Measurements from ENCODE around the gene FAM161B.

FAM161B gene

DNA sequence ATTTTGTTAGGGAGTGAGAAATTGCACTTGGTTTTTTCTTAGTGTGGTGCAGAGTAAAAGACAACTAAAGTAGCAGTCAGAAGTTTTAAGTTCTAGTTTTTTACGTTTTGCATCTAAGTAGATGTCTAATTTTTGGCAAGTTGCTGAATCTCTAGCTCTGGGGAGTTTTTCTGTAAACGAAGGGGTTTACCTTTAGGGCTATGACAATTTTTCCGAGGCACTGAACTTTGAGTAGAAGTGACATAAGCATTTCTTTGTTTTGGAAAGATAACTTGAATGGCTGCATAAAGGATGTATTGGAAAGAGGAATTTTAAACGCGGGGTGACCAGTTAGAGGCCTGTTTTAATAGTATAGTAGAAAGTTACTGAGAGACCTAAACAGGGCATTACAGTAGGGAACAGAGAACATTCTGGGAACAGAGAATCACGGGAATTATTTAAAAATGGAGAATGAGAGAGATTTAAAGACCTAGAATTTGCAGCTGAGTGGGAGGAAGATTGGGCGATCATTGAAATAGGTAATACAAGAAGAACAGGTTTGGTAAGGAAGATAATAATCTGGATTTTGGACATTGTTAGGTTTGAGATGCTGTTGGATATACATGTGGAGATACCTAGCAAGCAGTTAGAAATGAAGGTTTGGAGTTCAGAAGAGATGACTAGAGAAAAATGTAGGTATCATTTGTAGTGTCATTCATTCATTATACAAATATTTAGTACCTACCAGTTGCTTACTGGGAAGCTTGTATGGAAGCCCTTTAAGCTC lies 62.0 kb downstream of the FAM161B start:
- no peak for DNase-seq (ENCODE audit: low spot score)
- TF ChIP-seq, protein P1, sequence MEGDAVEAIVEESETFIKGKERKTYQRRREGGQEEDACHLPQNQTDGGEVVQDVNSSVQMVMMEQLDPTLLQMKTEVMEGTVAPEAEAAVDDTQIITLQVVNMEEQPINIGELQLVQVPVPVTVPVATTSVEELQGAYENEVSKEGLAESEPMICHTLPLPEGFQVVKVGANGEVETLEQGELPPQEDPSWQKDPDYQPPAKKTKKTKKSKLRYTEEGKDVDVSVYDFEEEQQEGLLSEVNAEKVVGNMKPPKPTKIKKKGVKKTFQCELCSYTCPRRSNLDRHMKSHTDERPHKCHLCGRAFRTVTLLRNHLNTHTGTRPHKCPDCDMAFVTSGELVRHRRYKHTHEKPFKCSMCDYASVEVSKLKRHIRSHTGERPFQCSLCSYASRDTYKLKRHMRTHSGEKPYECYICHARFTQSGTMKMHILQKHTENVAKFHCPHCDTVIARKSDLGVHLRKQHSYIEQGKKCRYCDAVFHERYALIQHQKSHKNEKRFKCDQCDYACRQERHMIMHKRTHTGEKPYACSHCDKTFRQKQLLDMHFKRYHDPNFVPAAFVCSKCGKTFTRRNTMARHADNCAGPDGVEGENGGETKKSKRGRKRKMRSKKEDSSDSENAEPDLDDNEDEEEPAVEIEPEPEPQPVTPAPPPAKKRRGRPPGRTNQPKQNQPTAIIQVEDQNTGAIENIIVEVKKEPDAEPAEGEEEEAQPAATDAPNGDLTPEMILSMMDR (IDR thresholded peaks at IDR 0.05) = no peak
- peak overlapping the region; percentile 89 to 97 for H3K27ac ChIP-seq
- peak overlapping the region; percentile 91 for H3K4me3 ChIP-seq

DNA sequence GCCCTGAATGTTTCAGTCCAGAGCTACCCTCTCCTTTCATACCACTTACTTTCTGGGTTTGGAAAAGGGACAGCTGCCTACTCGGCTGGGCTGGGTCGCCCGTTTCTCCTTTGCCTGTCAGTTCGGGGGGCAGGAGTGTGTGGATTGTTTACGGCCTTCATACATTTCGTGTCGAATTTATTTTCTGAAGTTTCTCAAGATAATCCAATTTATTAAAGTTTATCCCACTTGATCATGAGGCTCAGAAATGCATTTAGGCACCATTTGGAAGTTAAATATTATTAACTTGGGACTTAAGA lies 62.6 kb downstream of the FAM161B start:
- DNase-seq (ENCODE audit: low spot score) = peak; percentile 72
- Histone ChIP-seq H3K27ac (peak overlapping the region; percentile 89 to 97), H3K4me3 (peak overlapping the region; percentile 91)
- TF ChIP-seq, protein P1 (IDR thresholded peaks at IDR 0.05) = no peak

DNA sequence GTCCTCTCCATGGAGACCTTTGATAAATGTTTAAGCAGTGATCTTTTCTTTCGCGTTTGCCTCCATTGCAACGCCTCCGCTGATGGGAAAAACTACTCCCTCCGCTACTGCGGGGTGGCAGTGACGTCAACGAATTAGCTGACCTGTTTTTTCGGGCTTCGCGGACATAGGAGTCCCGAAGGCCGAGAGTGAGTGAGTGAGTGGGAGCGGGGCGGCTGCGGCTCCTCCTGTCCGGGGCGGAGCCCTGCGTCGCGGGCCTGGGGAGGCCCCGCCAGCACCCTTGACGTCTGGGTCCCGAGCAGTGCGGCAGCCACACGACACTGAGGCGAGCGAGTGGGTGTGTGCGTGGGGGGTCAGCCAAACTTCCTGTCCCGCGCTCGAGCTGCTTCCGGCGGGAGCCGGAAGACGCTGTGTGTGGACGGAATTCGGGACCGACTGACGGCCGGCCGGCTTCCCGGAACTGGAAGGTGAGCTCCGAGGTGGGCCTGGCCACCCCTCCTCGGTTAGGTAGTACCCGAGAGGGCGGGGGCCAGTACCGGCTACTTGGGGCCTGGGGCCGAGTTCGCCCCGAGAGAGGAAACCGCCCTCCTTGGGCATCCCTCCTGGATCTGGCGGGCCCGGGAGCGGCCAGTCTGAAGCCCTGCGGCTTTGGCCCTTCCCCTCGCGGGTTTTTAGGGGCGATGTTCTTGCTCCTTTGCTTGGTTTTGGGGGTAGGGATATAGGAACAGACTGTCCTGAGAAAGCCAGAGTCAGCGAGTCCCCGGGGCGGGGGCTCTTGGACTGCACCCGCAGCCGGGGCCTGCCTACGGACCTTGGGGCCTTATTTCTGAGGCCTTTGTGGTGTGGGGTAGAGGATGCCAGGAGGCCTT lies 63.2 kb downstream of the FAM161B start, which contains the start of gene ZNF410:
Gene ZNF410 (plus strand): TSS at position 411 of the 869 bp plus-strand sequence. CDS start 5,317 bp downstream, outside the sequence.
- peak; percentile 99 for DNase-seq (ENCODE audit: low spot score)
- TF ChIP-seq, protein P1 (IDR thresholded peaks at IDR 0.05) = no peak
- Histone ChIP-seq H3K27ac (peak within 1 kb of the TSS; percentile 89 to 97), H3K4me3 (peak within 1 kb of the TSS; percentile 91)

DNA sequence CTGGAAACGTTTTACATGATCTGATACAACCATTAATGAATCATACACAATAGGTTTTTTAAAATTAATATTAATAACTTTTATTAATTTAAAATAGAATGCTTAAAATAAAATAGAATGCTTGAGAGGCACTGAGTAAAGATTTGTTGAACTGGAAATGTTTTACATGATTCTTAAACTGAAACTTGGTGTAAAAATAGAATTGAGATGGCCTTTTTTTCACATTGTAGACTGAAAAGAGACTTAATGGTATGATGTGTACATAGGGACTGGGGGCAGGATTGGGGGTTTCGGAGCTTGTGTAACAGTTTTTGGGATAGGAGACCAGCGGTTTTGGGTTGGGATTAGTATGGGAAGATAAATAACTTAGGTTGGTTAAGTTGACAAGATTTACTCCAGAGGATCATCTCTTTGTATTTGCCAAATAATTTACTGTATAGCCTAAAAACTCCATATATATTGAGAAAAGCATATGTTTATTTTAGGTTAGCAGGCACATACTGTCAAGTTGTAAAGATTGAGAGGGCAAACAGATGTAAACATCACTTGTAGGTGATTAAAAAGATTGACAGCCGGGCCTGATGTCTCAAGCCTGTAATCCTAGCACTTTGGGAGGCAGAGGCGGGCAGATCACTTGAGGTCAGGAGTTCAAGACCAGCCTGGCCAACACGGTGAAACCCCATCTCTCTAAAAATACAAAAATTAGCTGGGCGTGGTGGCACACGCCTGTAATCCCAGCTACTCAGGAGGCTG lies 65.3 kb downstream of the FAM161B start:
- Histone ChIP-seq H3K27ac (no peak overlapping the region), H3K4me3 (peak overlapping the region; percentile 91)
- TF ChIP-seq, protein P1 (IDR thresholded peaks at IDR 0.05) = no peak
- DNase-seq (ENCODE audit: low spot score) = no peak

Measured in coronary artery (tissue), 2 donors.